ENCODE measurements around the gene AMN1.

Gene AMN1

DNA sequence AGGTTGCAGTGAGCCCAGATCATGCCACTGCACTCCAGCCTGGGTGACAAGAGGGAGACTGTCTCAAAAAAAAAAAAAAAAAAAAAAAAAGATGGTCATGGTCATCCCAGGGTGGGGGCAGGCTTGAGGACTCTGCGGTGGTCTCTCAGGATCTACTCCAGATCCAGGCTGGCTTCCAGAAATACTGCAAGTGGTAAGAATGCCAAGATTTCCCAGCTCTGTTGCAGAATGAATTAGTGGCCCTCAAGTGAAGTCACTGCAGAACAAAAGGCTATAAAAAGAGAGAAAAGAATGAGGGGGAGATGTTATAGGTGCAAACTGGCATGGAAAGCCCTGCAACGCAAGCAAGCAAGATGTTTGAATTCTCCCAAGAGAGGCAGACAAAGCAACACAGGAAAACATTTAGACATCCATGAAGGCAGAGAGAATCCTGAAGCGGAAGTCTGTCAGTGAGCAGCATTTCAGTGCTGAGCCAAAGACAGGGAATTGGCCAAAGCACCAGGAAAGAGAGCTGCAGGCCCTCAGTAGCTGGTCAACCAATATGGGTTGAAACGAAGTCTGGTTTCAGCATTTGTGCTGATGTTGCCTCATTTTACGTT, 101.3 kb downstream of the AMN1 start:
- DNase-seq = no peak

DNA sequence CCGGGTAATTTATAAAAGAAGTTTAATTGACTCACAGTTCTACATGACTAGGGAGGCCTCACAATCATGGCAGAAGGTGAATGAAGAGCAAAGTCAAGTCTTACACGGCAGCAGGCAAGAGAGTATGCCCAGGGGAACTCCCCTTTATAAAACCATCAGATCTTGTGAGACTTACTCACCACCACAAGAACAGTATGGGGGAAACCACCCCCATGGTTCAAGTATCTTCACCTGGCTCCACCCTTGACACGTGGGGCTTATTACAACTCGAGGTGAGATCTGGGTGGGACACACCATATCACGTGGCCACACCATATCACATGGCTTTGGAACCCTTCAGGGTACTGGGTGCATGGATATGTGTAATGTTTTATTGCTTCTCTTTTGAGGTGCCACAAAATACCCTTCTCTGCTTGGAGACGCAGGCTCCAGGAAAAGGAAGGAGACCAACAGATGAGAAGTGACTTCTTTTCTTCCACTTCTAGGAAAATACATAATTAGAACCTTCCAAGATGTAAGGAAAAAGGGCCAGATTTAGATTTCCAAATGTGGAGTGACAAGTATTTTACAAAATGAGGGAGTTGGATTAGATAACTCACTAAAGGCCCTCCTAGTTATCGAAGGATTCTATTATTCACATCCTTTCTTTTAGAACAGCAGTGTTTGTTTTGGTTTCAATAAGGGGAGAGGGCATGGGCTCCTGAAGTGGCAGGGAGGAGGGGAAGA, 102.4 kb downstream of the AMN1 start:
- no peak for DNase-seq

DNA sequence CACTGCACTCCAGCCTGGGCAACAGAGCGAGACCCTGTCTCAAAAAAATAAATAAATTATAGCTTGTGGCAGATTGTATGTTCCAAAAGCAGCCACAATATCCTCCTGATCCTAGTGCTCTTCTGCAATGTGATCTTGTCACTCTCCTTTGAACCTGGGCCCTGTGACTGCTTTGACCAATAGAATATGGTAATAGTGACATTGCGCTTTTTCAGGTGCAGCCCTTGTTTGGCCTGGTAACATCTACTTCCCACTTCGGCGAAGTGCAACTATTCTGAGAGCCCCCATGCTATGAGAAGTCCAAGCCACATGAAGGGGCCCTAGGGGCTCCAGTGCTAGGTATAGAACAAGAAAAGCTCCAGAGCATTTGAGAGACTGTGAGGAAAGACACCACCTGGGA, 106.8 kb downstream of the AMN1 start:
- DNase-seq = no peak
